CD4-positive, alpha-beta memory T cell (primary cell): ENCODE data around the gene RBPJ. TPM values are rescaled to one million over a fixed set of nuclear protein-coding genes. Genes with fewer than 3 reads are reported as not detected.

Experiments
- CTCF ChIA-PET: fragments of 350-600 bp; sonication (Branson Sonifier 250); formaldehyde crosslinking; loops from one replicate; lab custom pipeline; 2021; ENCODE audit warnings: inconsistent platforms; ENCODE audit not compliant: partially characterized antibody; lab: Charles Lee
- POLR2A ChIA-PET: fragments of 350-600 bp; sonication (Branson Sonifier 250); formaldehyde crosslinking; loops from one replicate; lab custom pipeline; 2021; ENCODE audit not compliant: partially characterized antibody; lab: Charles Lee
- DNase-seq, 5 donors: peaks; one replicate each; pipeline versions ENCODE4 v3.0.0 to v3.0.0-alpha.2; 2020 to 2022; ENCODE audit warnings: mixed read lengths in 1 of 5
- H3K27ac ChIP-seq: one replicate; pipeline ENCODE4 v1.7.0; 2013; ENCODE audit warnings: low read depth, low read length
- H3K27me3 ChIP-seq: 2 replicates; pipeline ENCODE4 v1.7.0; 2013; ENCODE audit warnings: mild to moderate bottlenecking, low read length, moderate library complexity; ENCODE audit not compliant: insufficient read depth
- H3K36me3 ChIP-seq: 2 replicates; pipeline ENCODE4 v1.7.0; 2013; ENCODE audit warnings: mild to moderate bottlenecking, low read length, moderate library complexity; ENCODE audit not compliant: insufficient read depth
- H3K4me1 ChIP-seq: 2 replicates; pipeline ENCODE4 v1.7.0; 2013; ENCODE audit warnings: mild to moderate bottlenecking, low read length, moderate library complexity; ENCODE audit not compliant: insufficient read depth
- H3K4me3 ChIP-seq, 2 donors: one replicate each; pipeline ENCODE4 v1.7.0; 2013; ENCODE audit warnings: low read length in 2 of 2, mild to moderate bottlenecking in 1 of 2
- H3K9me3 ChIP-seq, 2 donors: one replicate each; pipeline ENCODE4 v1.7.0; 2013; ENCODE audit warnings: low read length in 2 of 2, control low read depth in 1 of 2; ENCODE audit not compliant: control insufficient read depth in 1 of 2
- H3K27ac Mint-ChIP-seq, 7 donors: one replicate each; pipeline ENCODE4 v1.8.0; 2020 to 2021; ENCODE audit warnings: mixed read lengths in 7 of 7, mild to moderate bottlenecking in 6 of 7, inconsistent platforms in 3 of 7, moderate library complexity in 3 of 7
- H3K27me3 Mint-ChIP-seq, 2 donors: one replicate each; pipeline ENCODE4 v1.8.0; 2020 to 2021; ENCODE audit warnings: mixed read lengths in 2 of 2
- H3K36me3 Mint-ChIP-seq, 2 donors: one replicate each; pipeline ENCODE4 v1.8.0; 2020 to 2021; ENCODE audit warnings: mixed read lengths in 2 of 2, inconsistent platforms in 1 of 2, mild to moderate bottlenecking in 1 of 2
- H3K4me1 Mint-ChIP-seq, 4 donors: one replicate each; pipeline ENCODE4 v1.8.0; 2020 to 2021; ENCODE audit warnings: mixed read lengths in 4 of 4, mild to moderate bottlenecking in 1 of 4
- H3K4me3 Mint-ChIP-seq, 8 donors: one replicate each; pipeline ENCODE4 v1.8.0; 2020 to 2021; ENCODE audit warnings: mixed read lengths in 8 of 8, mild to moderate bottlenecking in 7 of 8, moderate library complexity in 6 of 8, inconsistent platforms in 3 of 8
- H3K9me3 Mint-ChIP-seq, 8 donors: one replicate each; pipeline ENCODE4 v1.8.0; 2020 to 2021; ENCODE audit warnings: mixed read lengths in 8 of 8, mild to moderate bottlenecking in 5 of 8, inconsistent platforms in 3 of 8, moderate library complexity in 1 of 8
- intact Hi-C: fragments of 100-400 bp; cut with micrococcal nuclease; formaldehyde crosslinking; loops from one replicate; pipeline ENCODE4 v1.15.1; 2023
- polyA plus RNA-seq, 2 donors: library from polyadenylated mRNA; unstranded; fragments of 300-500 nt; fragmentation: Illumina TruSeq; gene quantifications; one replicate each; pipeline ENCODE4 v1.2.3, GENCODE V29; 2021
- total RNA-seq, 2 experiments: library from RNA; stranded (reverse); gene quantifications; one replicate each; pipeline ENCODE4 v1.2.3, GENCODE V29; 2021

The RBPJ gene
- total and polyA plus RNA-seq, 4 experiments from 2014 or later = 75.2 to 96.3 (median 91.5) TPM

GRCh38 chr4:26418850-26419249, 98.0 kb downstream of the RBPJ start:
- H3K4me3 Mint-ChIP-seq = no peak overlapping the region
- no peak for DNase-seq
- H3K27ac Mint-ChIP-seq = no peak overlapping the region
- H3K4me1 Mint-ChIP-seq = peaks cover 0 to 6% (median 1%) of the 10 kb centered on the region in 4 donors
- H3K27me3 Mint-ChIP-seq = no peaks in the 10 kb centered on the region
- Histone ChIP-seq H3K36me3 (peaks cover 13% of the 10 kb centered on the region), H3K27ac (no peak overlapping the region), H3K27me3 (no peaks in the 10 kb centered on the region), H3K4me1 (no peaks in the 10 kb centered on the region), H3K4me3 (no peak overlapping the region), H3K9me3 (no peaks in the 10 kb centered on the region)
- H3K36me3 Mint-ChIP-seq = peaks cover 33 to 56% of the 10 kb centered on the region in 2 donors
- peaks cover 0 to 2% (median 0%) of the 10 kb centered on the region in 8 donors for H3K9me3 Mint-ChIP-seq
- ChIA-PET CTCF (interaction anchor here (2.3 to 2.4 kb wide), 2 partner anchors 358 to 431 kb away, joined by 6 to 7 read pairs; no protein-coding TSS in a partner anchor), POLR2A (no interaction called here)
- intact Hi-C loops = no loop called here

- Mint-ChIP-seq H3K9me3 (peaks cover 0 to 2% (median 0%) of the 10 kb centered on the region in 8 donors), H3K27me3 (no peaks in the 10 kb centered on the region), H3K4me3 (no peak overlapping the region), H3K36me3 (peaks cover 37 to 59% of the 10 kb centered on the region in 2 donors), H3K27ac (no peak overlapping the region), H3K4me1 (peaks cover 0 to 6% (median 1%) of the 10 kb centered on the region in 4 donors)
- Histone ChIP-seq H3K4me3 (no peak overlapping the region), H3K9me3 (no peaks in the 10 kb centered on the region), H3K36me3 (peaks cover 21% of the 10 kb centered on the region), H3K4me1 (no peaks in the 10 kb centered on the region), H3K27me3 (no peaks in the 10 kb centered on the region), H3K27ac (no peak overlapping the region)
- ChIA-PET POLR2A (no interaction called here), CTCF (interaction anchor here (1.1 to 2.4 kb wide), 4 partner anchors 10 to 432 kb away, joined by 4 to 7 read pairs (median 6); no protein-coding TSS in a partner anchor)
- no peak for DNase-seq
- intact Hi-C loops = no loop called here
These were observed 99.6 kb downstream of the RBPJ start for GRCh38 chr4:26420438-26420837.

GRCh38 chr4:26420913-26421312, 100.1 kb downstream of the RBPJ start:
- Histone ChIP-seq H3K27me3 (no peaks in the 10 kb centered on the region), H3K4me3 (no peak overlapping the region), H3K9me3 (no peaks in the 10 kb centered on the region), H3K27ac (no peak overlapping the region), H3K4me1 (no peaks in the 10 kb centered on the region), H3K36me3 (peaks cover 18% of the 10 kb centered on the region)
- Mint-ChIP-seq H3K4me3 (no peak overlapping the region), H3K27me3 (no peaks in the 10 kb centered on the region), H3K27ac (no peak overlapping the region), H3K36me3 (peaks cover 32 to 58% of the 10 kb centered on the region in 2 donors), H3K9me3 (peaks cover 0 to 2% (median 0%) of the 10 kb centered on the region in 8 donors), H3K4me1 (peaks cover 0 to 6% (median 1%) of the 10 kb centered on the region in 4 donors)
- ChIA-PET CTCF (no interaction called here), POLR2A (no interaction called here)
- no peak for DNase-seq
- intact Hi-C loops = no loop called here

GRCh38 chr4:26424153-26424552, 103.3 kb downstream of the RBPJ start:
- Mint-ChIP-seq H3K36me3 (peaks cover 46 to 73% of the 10 kb centered on the region in 2 donors), H3K27me3 (no peaks in the 10 kb centered on the region), H3K9me3 (peaks cover 0 to 2% (median 0%) of the 10 kb centered on the region in 8 donors), H3K4me1 (peaks cover 0 to 9% (median 2%) of the 10 kb centered on the region in 4 donors), H3K4me3 (no peak overlapping the region), H3K27ac (no peak overlapping the region)
- no peaks in the 10 kb centered on the region for H3K27me3 ChIP-seq
- peaks cover 18% of the 10 kb centered on the region for H3K36me3 ChIP-seq
- no peak for DNase-seq
- intact Hi-C loops = no loop called here
- POLR2A ChIA-PET = no interaction called here
- H3K27ac ChIP-seq = no peak overlapping the region
- H3K4me3 ChIP-seq = no peak overlapping the region
- CTCF ChIA-PET = no interaction called here
- no peaks in the 10 kb centered on the region for H3K9me3 ChIP-seq
- no peaks in the 10 kb centered on the region for H3K4me1 ChIP-seq

GRCh38 chr4:26424838-26425237, 104.0 kb downstream of the RBPJ start:
- no peak overlapping the region for H3K27ac Mint-ChIP-seq
- CTCF ChIA-PET = no interaction called here
- peaks cover 21% of the 10 kb centered on the region for H3K36me3 ChIP-seq

GRCh38 chr4:26425953-26426352, 105.1 kb downstream of the RBPJ start:
- no peak overlapping the region for H3K4me3 Mint-ChIP-seq
- no peak overlapping the region for H3K27ac Mint-ChIP-seq

More at GRCh38 chr4:26424838-26425237, 104.0 kb downstream of the RBPJ start:
- peaks cover 0 to 9% (median 2%) of the 10 kb centered on the region in 4 donors for H3K4me1 Mint-ChIP-seq
- Histone ChIP-seq H3K27me3 (no peaks in the 10 kb centered on the region), H3K9me3 (no peaks in the 10 kb centered on the region), H3K27ac (no peak overlapping the region), H3K4me3 (no peak overlapping the region), H3K4me1 (no peaks in the 10 kb centered on the region)
- peaks cover 0 to 2% (median 0%) of the 10 kb centered on the region in 8 donors for H3K9me3 Mint-ChIP-seq
- peaks cover 53 to 80% of the 10 kb centered on the region in 2 donors for H3K36me3 Mint-ChIP-seq
- POLR2A ChIA-PET = no interaction called here
- no peaks in the 10 kb centered on the region for H3K27me3 Mint-ChIP-seq
- intact Hi-C loops = no loop called here
- H3K4me3 Mint-ChIP-seq = no peak overlapping the region
- DNase-seq = no peak

GRCh38 chr4:26426892-26427291, 106.1 kb downstream of the RBPJ start:
- Histone ChIP-seq H3K27ac (no peak overlapping the region), H3K9me3 (no peaks in the 10 kb centered on the region), H3K4me3 (no peak overlapping the region), H3K27me3 (no peaks in the 10 kb centered on the region), H3K4me1 (no peaks in the 10 kb centered on the region), H3K36me3 (peaks cover 21% of the 10 kb centered on the region)
- intact Hi-C loops = no loop called here
- Mint-ChIP-seq H3K27ac (peak overlapping the region in 2 of 7 donors; percentile 72 to 82), H3K36me3 (peaks cover 67 to 83% of the 10 kb centered on the region in 2 donors), H3K9me3 (no peaks in the 10 kb centered on the region), H3K27me3 (no peaks in the 10 kb centered on the region), H3K4me3 (no peak overlapping the region), H3K4me1 (peaks cover 0 to 5% (median 1%) of the 10 kb centered on the region in 4 donors)
- POLR2A ChIA-PET = no interaction called here
- CTCF ChIA-PET = no interaction called here
- no peak for DNase-seq

More at GRCh38 chr4:26425953-26426352, 105.1 kb downstream of the RBPJ start:
- Histone ChIP-seq H3K4me1 (no peaks in the 10 kb centered on the region), H3K4me3 (no peak overlapping the region), H3K27ac (no peak overlapping the region), H3K27me3 (no peaks in the 10 kb centered on the region), H3K36me3 (peaks cover 25% of the 10 kb centered on the region), H3K9me3 (no peaks in the 10 kb centered on the region)
- Mint-ChIP-seq H3K27me3 (no peaks in the 10 kb centered on the region), H3K36me3 (peaks cover 64 to 83% of the 10 kb centered on the region in 2 donors), H3K4me1 (peaks cover 0 to 9% (median 2%) of the 10 kb centered on the region in 4 donors), H3K9me3 (peaks cover 0 to 2% (median 0%) of the 10 kb centered on the region in 8 donors)
- intact Hi-C loops = no loop called here
- ChIA-PET POLR2A (no interaction called here), CTCF (interaction anchor here (0.6 kb wide), 1 partner anchor 345 kb away, joined by 3 read pairs; no protein-coding TSS in a partner anchor)
- no peak for DNase-seq
